Kidney (tissue), 14 donors: ENCODE measurements around the gene FLRT1. TPM values are rescaled to one million over a fixed set of nuclear protein-coding genes. Genes with fewer than 3 reads are reported as not detected.

Source experiments
- DNase-seq, 5 donors: peaks; one replicate each; pipeline ENCODE4 v3.0.0-alpha.2; 2013 to 2020
- FAIRE-seq: peaks from 2 replicates; lab custom pipeline; 2012; peaks lifted over from hg19 to GRCh38; lab: Jason Lieb, UNC
- H3K27ac ChIP-seq, 2 donors: one replicate each; pipeline ENCODE4 v1.7.0; 2013; ENCODE audit warnings: low read depth in 2 of 2, low read length in 2 of 2, inconsistent platforms in 1 of 2
- H3K27me3 ChIP-seq: one replicate; pipeline ENCODE4 v1.7.1; 2013; ENCODE audit warnings: low read length, inconsistent platforms; ENCODE audit not compliant: control insufficient read depth, insufficient read depth
- H3K36me3 ChIP-seq, 3 donors: one replicate each; pipeline versions ENCODE4 v1.7.0 to v1.7.1; 2013; ENCODE audit warnings: low read length in 3 of 3, control low read depth in 1 of 3, inconsistent platforms in 1 of 3; ENCODE audit not compliant: insufficient read depth in 3 of 3, control insufficient read depth in 2 of 3
- H3K4me1 ChIP-seq, 3 donors: one replicate each; pipeline versions ENCODE4 v1.7.0 to v1.7.1; 2013; ENCODE audit warnings: low read length in 3 of 3, inconsistent platforms in 1 of 3, low read depth in 1 of 3; ENCODE audit not compliant: control insufficient read depth in 2 of 3, insufficient read depth in 2 of 3
- H3K4me3 ChIP-seq, 3 donors: one replicate each; pipeline versions ENCODE4 v1.7.0 to v1.8.1; 2013; ENCODE audit warnings: low read length in 3 of 3, control low read depth in 1 of 3, inconsistent platforms in 1 of 3
- H3K9ac ChIP-seq, 3 donors: one replicate each; pipeline versions ENCODE4 v1.7.0 to v1.7.1; 2013; ENCODE audit warnings: low read length in 3 of 3, control low read depth in 1 of 3, inconsistent platforms in 1 of 3
- H3K9me3 ChIP-seq, 3 donors: one replicate each; pipeline versions ENCODE4 v1.7.0 to v1.7.1; 2013; ENCODE audit warnings: low read length in 3 of 3, control low read depth in 1 of 3, inconsistent platforms in 1 of 3; ENCODE audit not compliant: control insufficient read depth in 2 of 3, insufficient read depth in 1 of 3
- intact Hi-C: fragments of 100-400 bp; cut with DNase I; formaldehyde crosslinking; loops from one replicate; pipeline ENCODE4 v1.11.1; 2022
- polyA plus RNA-seq: library from polyadenylated mRNA; stranded (reverse); fragments of 350-450 nt; fragmentation: Illumina TruSeq; extraction: RNeasy Lipid Tissue Mini Kit (QIAGEN cat#74804); gene quantifications from one replicate; pipeline ENCODE4 v1.2.3, GENCODE V29; 2014; ENCODE audit warnings: low read depth, low replicate concordance; ENCODE audit not compliant: insufficient read depth
- total RNA-seq: library from RNA; stranded (reverse); fragmentation: NEBNext Ultra II Directional; extraction: Animal tissue kit (Norgen Biotek cat#: 25700); gene quantifications from one replicate; pipeline ENCODE4 v1.2.1, GENCODE V29; 2021
- TF ChIP-seq, protein P1 (sequence below): IDR thresholded peaks from 3 replicates; pipeline ENCODE4 v1.5.1; 2012; ENCODE audit warnings: mild to moderate bottlenecking, moderate library complexity, borderline replicate concordance; ENCODE audit not compliant: insufficient read depth; ENCODE audit errors: extremely low read depth
- donor health status: control.
- donor health status: control.
- donor health status: control.
- donor health status: control.
- donor health status: control.
- donor health status: DM: yes; HTN: yes; CAD: no.
- donor health status: Normal renal cell carcinoma (clear cell type).

Gene FLRT1
- total and polyA plus RNA-seq, 2 donors from 2014 or later = 0.66 to 1.5 TPM

DNA sequence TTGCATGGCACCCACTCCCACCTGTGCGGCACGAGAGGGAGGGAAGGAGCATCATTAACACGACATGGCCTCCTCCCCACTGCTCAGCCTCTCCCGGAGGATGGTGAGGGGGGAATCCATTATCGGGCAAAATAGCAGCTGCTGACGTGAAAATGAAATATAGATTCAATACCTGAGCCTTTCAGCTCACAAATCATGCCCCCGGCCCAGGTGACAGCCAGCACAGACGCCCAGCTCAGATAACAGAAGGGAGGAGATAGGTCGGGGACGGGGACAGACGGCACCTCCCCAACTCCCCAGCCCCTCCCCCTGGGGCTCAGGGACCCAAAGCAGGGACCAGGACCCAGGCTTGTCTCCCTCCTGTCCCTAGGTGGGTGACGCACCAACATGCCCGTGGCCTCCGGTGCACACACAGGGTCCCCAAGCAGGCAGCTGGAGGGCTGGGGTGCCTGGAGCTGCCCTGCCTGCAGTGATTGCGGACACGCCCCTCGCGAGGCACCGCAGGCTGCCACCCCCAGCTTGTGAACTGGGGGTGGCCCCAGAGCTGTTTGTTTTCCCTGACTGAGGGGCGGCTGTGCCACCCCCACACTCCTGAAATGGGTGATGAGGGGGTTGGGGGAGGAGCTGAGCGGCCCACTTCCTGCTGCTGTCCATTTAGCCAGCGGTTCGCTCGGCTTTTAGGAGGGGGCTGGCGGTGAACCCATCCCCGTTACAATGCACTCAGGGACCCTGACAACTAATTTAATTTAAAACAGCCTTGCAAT, 31.7 kb downstream of the FLRT1 start:
- TF ChIP-seq, protein P1, sequence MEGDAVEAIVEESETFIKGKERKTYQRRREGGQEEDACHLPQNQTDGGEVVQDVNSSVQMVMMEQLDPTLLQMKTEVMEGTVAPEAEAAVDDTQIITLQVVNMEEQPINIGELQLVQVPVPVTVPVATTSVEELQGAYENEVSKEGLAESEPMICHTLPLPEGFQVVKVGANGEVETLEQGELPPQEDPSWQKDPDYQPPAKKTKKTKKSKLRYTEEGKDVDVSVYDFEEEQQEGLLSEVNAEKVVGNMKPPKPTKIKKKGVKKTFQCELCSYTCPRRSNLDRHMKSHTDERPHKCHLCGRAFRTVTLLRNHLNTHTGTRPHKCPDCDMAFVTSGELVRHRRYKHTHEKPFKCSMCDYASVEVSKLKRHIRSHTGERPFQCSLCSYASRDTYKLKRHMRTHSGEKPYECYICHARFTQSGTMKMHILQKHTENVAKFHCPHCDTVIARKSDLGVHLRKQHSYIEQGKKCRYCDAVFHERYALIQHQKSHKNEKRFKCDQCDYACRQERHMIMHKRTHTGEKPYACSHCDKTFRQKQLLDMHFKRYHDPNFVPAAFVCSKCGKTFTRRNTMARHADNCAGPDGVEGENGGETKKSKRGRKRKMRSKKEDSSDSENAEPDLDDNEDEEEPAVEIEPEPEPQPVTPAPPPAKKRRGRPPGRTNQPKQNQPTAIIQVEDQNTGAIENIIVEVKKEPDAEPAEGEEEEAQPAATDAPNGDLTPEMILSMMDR = no peak
- Histone ChIP-seq H3K9ac (no peak overlapping the region), H3K4me3 (no peak overlapping the region), H3K27ac (no peak overlapping the region), H3K9me3 (no peaks in the 10 kb centered on the region), H3K4me1 (no peaks in the 10 kb centered on the region), H3K27me3 (peaks cover 2% of the 10 kb centered on the region), H3K36me3 (no peaks in the 10 kb centered on the region)
- FAIRE-seq (no peak), DNase-seq (no peak)
- intact Hi-C loops = no loop called here

DNA sequence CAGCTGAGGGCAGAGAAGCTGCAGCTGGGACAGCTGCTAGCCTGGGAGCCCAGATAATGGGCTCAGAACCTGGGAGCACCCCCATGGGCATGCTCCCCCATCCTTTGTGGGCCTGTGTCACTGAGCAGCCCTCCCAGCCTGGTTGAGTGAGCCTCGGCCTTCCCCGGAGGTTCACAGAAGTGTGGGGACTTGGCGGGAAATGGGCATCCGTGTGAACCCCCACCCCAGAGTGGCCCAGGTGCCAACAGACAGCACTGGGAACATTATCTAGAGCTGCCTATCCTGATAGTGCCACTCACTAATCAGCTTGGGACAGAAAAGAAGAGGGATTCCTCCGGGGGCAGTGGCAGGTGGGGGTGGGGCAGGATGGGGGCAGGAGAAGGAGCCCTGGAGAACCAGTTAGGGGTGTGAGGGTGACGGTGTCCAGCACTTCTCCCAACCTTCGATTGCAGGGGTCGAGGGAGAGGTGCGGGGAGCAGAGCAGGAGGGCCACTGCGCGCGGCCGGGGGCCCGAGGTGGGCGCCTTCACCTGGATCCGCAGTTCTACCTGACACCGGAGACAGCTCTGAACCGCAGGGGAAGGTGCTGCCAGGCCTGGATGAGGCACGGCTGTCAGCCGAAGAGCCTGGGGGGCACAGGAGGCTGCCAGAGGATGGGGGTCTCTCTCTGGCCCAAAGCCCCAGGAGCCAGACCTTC, 33.1 kb downstream of the FLRT1 start:
- intact Hi-C loops = no loop called here
- TF ChIP-seq, protein P1 = no peak
- no peak for DNase-seq

DNA sequence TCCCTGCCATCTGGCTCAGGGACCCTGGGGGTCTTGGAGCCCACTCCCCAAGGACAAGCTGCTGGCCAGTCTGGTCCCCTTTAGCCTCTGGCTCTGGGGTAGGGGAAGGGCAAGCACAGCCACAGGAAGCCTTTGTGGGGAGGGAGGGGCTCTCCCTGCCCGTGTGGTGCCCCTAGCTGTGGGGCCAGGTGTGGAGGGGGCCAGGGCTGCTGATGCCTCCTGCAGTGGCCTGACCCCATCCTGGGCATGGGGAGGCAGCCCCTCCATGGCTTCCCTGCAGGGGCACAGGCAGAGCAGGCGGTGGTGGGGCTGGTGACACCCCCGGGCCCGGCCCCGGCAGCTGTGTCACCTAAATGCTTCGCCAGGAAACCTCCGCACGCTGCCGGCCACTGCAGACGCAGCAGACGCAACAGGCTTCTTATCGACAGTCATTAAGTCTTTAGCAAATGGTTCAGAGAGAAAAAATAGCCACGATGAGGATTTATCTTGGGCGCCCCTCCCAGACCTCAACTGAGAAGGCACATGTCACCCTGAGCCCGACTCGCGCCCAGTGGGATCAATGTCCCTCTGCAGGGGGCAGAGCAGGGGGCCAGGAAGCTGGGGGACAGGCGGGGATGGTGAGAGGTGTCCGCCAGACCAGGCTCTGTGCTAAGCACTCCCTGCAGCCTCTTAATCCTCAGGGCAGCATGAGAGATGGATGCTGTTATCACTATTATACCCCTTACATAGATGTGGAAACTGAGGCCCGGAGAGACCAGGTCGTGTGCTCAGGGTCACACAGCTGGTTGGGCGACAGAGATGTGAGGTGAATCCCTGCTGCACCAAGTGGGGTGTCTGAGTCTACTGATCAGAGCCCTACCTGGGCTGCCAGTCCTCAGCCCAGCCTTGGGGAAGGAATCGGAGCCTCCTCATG, 33.9 kb downstream of the FLRT1 start:
- Histone ChIP-seq H3K27ac (peak overlapping the region in 1 of 2 donors; percentile 22), H3K9me3 (no peaks in the 10 kb centered on the region), H3K36me3 (no peaks in the 10 kb centered on the region), H3K4me3 (no peak overlapping the region), H3K9ac (no peak overlapping the region), H3K27me3 (peaks cover 2% of the 10 kb centered on the region), H3K4me1 (no peaks in the 10 kb centered on the region)
- no peak for FAIRE-seq
- intact Hi-C loops = no loop called here
- TF ChIP-seq, protein P1 = no peak
- DNase-seq = no peak

More for the DNA sequence above, 33.1 kb downstream of the FLRT1 start:
- Histone ChIP-seq H3K9me3 (no peaks in the 10 kb centered on the region), H3K9ac (no peak overlapping the region), H3K27me3 (peaks cover 2% of the 10 kb centered on the region), H3K27ac (no peak overlapping the region), H3K4me3 (no peak overlapping the region), H3K4me1 (no peaks in the 10 kb centered on the region), H3K36me3 (no peaks in the 10 kb centered on the region)
- FAIRE-seq = no peak
